Amniotic stem cell (primary cell): ENCODE results near the gene CPN2.

Experiments
- DNase-seq: peaks from one replicate; lab custom pipeline; 2025; lab: John Stamatoyannopoulos, UW

Gene CPN2

DNA sequence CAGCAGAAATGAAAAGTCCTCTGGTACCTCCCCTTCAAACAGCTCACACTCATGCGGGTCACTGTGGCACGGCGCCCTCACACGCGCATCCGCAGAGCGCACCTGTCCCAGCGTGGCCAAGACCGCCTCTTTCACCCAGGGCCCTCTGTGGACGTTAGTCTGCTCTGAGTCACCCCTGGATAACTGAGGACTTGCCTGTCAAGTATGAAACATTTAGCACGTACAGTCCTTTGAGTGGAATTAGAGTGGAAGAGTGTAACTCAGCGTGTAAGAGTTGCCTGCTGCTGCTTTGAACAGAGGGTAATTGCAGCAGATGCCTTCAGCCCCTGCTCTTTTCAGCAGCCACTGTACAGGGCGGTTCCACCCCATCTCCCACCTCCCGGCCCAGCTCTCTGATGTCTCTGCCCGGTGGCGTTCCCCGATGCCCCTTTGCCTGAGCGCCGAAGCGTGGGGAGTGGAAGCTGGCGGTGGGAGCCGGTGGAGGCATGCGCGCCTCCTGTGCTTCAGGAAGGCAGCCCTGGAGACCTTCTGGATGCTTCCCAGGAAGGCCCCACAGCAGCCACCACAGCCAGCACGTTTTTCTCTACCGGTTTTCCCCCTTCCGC is 23.0 kb downstream of the CPN2 start:
- no peak for DNase-seq

- DNase-seq = no peak
Measured at GRCh38 chr3:194327218-194328052, 23.7 kb downstream of the CPN2 start.

GRCh38 chr3:194326968-194327217 is 24.2 kb downstream of the CPN2 start:
- no peak for DNase-seq

GRCh38 chr3:194326192-194326967 is 24.7 kb downstream of the CPN2 start:
- DNase-seq = no peak

DNA sequence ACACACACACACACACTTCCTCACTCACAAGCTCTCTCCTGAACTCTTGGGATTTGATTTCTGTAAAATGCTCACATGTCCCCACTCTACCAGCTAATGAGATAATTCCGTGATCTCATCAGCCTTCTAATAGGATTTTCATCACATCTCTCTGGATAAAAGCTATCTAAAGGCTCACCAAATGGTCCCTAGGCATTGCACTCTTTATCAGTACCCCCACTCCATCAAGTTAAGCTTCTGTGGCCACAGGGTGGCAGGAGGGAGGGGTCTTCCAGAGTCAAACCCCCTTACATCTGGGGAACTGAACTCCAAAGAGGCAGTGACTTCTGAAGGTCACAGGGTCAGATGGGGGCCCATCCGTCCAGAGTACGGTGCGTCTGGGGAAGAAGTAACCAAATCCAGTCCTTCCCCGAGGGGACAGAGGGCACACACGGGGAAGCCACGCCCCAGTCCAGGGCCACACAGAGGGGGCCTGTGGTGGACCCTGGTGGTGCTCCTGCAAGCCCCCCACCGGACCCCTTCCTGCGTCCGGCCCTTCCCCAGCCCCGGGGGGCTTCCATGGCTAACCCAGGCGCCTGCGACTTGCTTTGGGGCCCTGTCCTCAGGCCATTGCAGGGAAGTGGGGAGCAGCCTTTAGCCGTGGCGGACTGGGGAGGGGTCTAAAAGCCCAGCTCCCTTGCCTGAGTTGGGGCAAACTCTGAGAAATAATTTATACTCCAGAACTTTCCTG is 25.5 kb downstream of the CPN2 start:
- DNase-seq = no peak

DNA sequence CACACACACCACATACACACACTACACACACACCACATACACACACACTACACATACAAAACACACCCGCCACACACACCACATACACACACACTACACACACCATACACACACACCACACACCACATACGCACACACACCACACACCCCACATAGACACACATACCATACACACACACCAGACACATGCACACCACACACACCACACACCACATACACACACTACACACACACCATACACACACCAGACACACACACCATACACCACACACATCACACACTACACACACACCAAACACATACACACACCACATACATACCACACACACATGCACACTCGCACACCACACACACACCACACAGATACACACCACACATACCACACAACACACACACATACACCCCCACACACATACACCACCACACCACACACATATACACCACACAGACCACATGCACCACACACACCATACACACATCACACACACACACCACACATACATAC is 26.3 kb downstream of the CPN2 start:
- DNase-seq = no peak

GRCh38 chr3:194323785-194324735 is 27.1 kb downstream of the CPN2 start:
- DNase-seq = no peak

DNA sequence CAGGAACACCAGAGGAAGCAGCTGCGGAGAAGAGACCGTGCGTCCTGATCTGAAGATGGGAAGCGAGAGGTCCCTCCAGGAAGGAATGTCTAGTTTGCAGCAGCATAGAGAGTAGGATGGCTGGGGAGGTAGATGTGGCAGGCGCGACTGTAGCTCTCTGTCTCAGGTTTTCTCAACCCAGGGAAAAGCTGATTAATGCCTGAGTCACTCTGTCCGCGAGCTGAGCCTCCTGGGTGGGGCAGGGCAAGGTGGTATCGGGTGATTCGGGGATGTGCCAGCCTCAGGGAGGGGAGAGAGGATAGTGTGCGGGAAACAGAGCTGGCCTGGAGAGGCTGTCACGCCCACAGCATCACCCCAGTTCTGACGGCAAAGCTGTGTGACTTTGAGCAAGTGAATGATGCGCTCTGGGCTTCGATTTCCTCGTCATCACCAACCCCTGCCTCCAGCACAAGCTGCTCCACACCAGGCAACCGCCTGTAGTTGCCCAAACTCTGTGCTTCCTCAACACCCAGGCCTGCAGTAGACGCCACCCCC is 28.4 kb downstream of the CPN2 start:
- no peak for DNase-seq

GRCh38 chr3:194321693-194322640 is 29.2 kb downstream of the CPN2 start:
- DNase-seq = no peak

DNA sequence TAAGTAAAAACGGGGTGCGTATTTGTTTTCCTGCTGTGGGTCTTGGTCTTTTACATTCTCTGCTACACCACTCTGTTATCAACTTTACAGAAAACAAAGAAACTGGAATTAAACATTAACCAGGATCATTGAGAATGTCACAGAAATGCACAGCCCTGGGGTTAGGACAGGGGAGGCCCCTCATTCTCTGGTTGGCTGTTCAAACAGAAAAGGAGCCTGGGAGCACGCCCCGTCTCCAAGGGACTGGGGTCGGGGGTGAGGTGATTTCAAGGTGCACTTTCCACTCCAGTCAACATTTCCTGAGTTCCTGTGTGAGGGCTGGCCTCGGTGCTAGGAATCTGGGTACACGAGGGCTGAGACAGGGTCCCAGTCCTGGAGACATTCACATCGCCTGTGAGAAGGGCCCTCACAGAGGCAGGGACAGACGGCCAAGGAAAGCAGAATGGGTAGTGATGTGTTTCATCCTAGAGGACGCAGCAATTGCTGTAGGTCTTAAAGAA is 30.3 kb downstream of the CPN2 start:
- DNase-seq = no peak

DNA sequence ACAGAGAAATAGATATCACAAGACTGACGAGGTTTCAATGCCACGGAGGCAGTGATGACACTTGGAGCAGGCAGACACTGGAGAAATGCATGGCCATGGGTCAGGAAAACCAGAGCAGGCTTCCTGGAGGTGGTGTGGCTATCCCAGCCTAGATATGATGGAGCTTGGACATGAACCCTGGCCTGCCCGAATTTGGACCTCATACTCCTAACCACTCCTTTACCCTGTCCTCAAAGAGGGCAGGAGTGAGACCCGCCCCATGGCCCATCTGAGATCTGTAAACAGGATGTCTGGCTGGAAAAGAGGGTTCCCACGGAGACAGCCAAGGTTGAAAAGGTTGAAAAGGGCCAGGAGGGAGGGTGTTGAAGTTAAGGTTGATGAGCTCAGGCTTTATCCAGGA is 31.0 kb downstream of the CPN2 start:
- DNase-seq = no peak

GRCh38 chr3:194318511-194319161 is 32.5 kb downstream of the CPN2 start:
- DNase-seq = no peak

DNA sequence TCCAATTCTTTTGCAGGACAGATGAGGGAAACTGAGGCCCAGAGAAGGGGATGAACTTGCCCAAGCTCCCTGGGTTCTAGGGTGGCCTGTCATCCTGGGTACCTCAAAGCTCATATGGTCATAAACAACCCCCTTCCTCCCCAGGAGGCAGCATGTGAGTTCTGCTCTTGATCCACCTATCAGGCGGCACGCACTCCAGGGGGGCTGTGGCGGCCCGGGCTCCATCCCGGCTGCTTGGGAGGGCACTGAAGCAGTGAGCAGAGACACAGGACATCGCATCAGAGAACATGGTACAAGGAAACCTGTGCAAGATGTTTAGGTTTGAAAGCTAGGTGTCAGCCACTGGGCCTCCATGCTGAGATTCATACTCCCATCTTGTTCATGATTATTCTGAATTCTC is 34.2 kb downstream of the CPN2 start:
- no peak for DNase-seq

GRCh38 chr3:194315965-194316361 is 35.2 kb downstream of the CPN2 start:
- no peak for DNase-seq

DNA sequence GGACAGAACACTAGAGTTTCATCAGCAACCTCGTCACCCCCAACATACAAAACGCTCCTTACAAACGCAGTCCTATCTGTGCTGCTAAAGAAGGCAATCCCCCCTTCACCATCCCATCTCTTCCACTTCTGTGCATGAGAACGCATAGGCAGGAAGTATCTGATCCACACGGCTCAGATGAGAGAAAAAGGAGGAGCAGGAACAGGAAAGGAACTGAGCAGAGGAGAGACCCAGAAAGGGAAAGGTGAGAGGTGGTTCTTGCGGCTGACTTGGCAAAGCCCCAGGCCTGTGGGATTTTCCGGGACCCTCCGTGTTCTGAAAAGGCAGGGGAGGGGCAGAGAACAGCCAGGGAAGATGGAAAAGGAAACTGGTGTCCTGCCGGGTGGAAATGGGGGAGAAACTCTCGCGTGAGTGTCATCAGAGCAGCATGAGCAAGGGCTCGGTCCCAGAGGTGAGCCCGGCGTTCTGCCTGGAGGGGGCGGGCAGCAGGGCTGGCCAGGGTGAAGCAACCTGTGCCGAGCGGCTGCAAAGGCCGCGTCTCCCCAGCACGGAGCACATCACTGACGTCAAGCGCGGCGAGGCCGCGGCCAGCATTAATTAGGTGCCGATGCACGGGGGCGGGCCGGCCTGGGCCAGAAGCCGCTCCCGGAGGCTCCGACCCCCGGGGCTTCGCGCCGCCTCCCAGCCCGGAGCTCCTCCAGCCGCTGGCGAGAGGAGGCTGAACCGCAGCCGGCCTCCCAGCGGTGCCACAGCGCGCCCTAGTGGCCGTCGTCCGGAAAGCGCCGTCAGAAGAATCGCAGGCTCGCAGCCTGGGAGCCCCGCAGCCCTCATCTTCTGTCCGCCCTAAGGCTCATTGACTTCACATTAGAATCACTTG is 35.8 kb downstream of the CPN2 start:
- peak; percentile 63 for DNase-seq

- no peak for DNase-seq
Measured at GRCh38 chr3:194314388-194315068, 36.6 kb downstream of the CPN2 start.
